Pancreas (tissue), 10 donors: ENCODE data around the gene SNN. TPM values are rescaled to one million over a fixed set of nuclear protein-coding genes. Genes with fewer than 3 reads are reported as not detected.
A peak's percentile ranks its signal among the peaks of the same experiment; 100 is the strongest.

Experiments used
- ATAC-seq, 4 donors: fragments of 200-7000 bp; cut with Tn5 transposase; one replicate each; pipeline versions ENCODE4 v1.8.0 to v1.9.1; 2020; ENCODE audit warnings: mild to moderate bottlenecking in 4 of 4, moderate library complexity in 4 of 4
- DNase-seq, 6 donors: peaks; one replicate each; pipeline ENCODE4 v3.0.0-alpha.2; 2020
- FAIRE-seq: peaks from 2 replicates; lab custom pipeline; 2012; peaks lifted over from hg19 to GRCh38; lab: Jason Lieb, UNC
- H3K27ac ChIP-seq, 4 donors: fragments of 200-600 bp; sonication (generic); 1 replicate in 3 of 4; 2 replicates in 1 of 4; pipeline versions ENCODE4 v1.5.0 to v1.8.0; 2020
- H3K27me3 ChIP-seq, 4 donors: fragments of 200-600 bp; one replicate each; pipeline ENCODE4 v1.8.0; 2021
- H3K36me3 ChIP-seq, 3 donors: fragments of 200-600 bp; sonication (generic) in 1 of 3; one replicate each; pipeline versions ENCODE4 v1.5.0 to v1.8.0; 2020 to 2021
- H3K4me1 ChIP-seq, 3 donors: fragments of 200-600 bp; one replicate each; pipeline ENCODE4 v1.8.0; 2021
- H3K4me3 ChIP-seq, 4 donors: fragments of 200-600 bp; sonication (generic) in 2 of 4; one replicate each; pipeline versions ENCODE4 v1.5.0 to v1.8.0; 2020 to 2021
- H3K9me3 ChIP-seq, 4 donors: fragments of 200-600 bp; one replicate each; pipeline ENCODE4 v1.8.0; 2021
- WGBS, 2 donors: extraction: QIAGEN DNeasy Blood & Tissue Kit; methylation state at CpG; one replicate each; pipeline ENCODE4 v1.1.7; 2013; 5-methylcytosine and 5-hydroxymethylcytosine counted together
- intact Hi-C, 3 donors: fragments of 100-400 bp; cut with DNase I; formaldehyde crosslinking; loops; one replicate each; pipeline versions ENCODE4 v1.11.1 to v1.14.2; 2022
- polyA plus RNA-seq, 2 donors: library from polyadenylated mRNA; stranded (reverse); fragments of 200-250 nt; gene quantifications; one replicate each; pipeline ENCODE4 v1.2.3, GENCODE V29; 2013
- total RNA-seq, 6 donors: library from RNA; stranded (reverse); fragmentation: NEBNext Ultra II Directional in 4 of 6; extraction: Animal tissue kit (Norgen Biotek cat#: 25700) in 4 of 6; gene quantifications; one replicate each; pipeline versions ENCODE4 v1.2.1 to v1.2.4, GENCODE V29; 2021 to 2023
- TF ChIP-seq, protein P1 (sequence below), 4 donors: fragments of 200-600 bp; sonication (generic) in 3 of 4; IDR thresholded peaks; one replicate each; pipeline versions ENCODE4 v1.5.0 to v1.8.0; 2021; ENCODE audit warnings: antibody characterized with exemption in 4 of 4
- donor health status: healthy with polysubstance abuse.
- donor health status: DM: no; HTN: no; CAD: no; lungs with moderate emphysema.
- donor health status: DM: no; HTN: no; CAD: no.
- donor health status: control.
- donor health status: control.
- donor health status: Bipolar disorder and iron deficiency.
- donor health status: DM: yes; HTN: yes; CAD: no.
- donor health status: DM: no; HTN: no; CAD: no.
- donor health status: DM: no; HTN: no; CAD: no.
- donor health status: DM: yes; HTN: yes; CAD: no.

The SNN gene
- total and polyA plus RNA-seq, 8 donors: 3.9 to 10.6 (median 4.5) TPM

DNA sequence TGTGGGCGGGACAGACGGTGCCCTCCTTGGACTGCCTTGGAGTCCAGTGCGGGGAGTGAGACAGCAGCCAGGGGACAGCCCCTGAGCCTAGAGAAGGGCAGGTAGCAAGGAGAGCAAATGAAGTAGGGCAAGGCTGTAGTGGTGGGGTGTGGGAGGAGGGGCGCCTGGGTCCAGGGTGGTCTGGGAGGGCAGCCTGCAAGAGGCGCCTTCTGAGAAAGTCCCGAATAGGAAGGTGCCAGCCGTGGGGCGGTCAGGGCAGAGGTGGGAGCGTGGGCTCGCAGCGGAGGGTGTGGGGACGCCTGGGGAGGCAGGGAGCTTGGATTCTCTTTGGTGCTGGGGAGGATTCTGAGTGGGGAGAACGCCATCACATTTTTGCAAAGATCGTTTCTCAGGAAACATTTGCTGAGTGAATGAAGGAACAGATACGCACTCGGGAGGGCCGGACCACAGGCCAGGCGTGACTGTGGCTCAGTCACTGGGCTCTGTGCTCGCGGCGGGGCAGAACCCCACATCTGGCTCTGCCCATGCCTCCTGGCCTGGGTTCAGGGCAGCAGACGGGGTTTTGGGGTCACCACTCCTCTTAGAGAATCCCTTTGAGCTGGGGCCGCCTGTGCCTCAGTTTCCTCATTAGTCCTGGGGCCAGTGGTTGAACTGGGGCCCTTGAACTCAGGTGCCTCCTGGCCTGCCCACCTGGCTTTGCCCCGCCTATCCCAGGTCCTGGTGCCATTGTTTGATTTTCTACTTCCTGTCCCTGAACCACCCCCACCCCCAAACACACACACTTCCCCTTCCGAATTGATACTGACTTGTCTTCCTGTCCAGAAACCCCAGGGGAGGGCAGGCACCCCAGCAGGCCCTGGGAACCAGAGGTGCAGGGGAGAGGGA lies 4.2 kb downstream of the SNN start:
- no peaks in the 10 kb centered on the region for H3K9me3 ChIP-seq
- DNase-seq (peak in 2 of 6 donors; percentile 29 to 33), ATAC-seq (no peak), FAIRE-seq (no peak)
- H3K4me3 ChIP-seq: no peak overlapping the region
- no peaks in the 10 kb centered on the region for H3K27me3 ChIP-seq
- intact Hi-C loops: no loop called here
- peaks cover 0 to 24% (median 10%) of the 10 kb centered on the region in 3 donors for H3K4me1 ChIP-seq
- peak overlapping the region in 1 of 4 donors; percentile 50 for H3K27ac ChIP-seq
- TF ChIP-seq, protein P1, sequence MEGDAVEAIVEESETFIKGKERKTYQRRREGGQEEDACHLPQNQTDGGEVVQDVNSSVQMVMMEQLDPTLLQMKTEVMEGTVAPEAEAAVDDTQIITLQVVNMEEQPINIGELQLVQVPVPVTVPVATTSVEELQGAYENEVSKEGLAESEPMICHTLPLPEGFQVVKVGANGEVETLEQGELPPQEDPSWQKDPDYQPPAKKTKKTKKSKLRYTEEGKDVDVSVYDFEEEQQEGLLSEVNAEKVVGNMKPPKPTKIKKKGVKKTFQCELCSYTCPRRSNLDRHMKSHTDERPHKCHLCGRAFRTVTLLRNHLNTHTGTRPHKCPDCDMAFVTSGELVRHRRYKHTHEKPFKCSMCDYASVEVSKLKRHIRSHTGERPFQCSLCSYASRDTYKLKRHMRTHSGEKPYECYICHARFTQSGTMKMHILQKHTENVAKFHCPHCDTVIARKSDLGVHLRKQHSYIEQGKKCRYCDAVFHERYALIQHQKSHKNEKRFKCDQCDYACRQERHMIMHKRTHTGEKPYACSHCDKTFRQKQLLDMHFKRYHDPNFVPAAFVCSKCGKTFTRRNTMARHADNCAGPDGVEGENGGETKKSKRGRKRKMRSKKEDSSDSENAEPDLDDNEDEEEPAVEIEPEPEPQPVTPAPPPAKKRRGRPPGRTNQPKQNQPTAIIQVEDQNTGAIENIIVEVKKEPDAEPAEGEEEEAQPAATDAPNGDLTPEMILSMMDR (IDR thresholded peaks at IDR 0.05): no peak
- WGBS, 2 donors: 84 to 88% methylated on average over 25 of the region's 25 CpGs
- H3K36me3 ChIP-seq: peaks cover 0 to 12% (median 6%) of the 10 kb centered on the region in 3 donors

DNA sequence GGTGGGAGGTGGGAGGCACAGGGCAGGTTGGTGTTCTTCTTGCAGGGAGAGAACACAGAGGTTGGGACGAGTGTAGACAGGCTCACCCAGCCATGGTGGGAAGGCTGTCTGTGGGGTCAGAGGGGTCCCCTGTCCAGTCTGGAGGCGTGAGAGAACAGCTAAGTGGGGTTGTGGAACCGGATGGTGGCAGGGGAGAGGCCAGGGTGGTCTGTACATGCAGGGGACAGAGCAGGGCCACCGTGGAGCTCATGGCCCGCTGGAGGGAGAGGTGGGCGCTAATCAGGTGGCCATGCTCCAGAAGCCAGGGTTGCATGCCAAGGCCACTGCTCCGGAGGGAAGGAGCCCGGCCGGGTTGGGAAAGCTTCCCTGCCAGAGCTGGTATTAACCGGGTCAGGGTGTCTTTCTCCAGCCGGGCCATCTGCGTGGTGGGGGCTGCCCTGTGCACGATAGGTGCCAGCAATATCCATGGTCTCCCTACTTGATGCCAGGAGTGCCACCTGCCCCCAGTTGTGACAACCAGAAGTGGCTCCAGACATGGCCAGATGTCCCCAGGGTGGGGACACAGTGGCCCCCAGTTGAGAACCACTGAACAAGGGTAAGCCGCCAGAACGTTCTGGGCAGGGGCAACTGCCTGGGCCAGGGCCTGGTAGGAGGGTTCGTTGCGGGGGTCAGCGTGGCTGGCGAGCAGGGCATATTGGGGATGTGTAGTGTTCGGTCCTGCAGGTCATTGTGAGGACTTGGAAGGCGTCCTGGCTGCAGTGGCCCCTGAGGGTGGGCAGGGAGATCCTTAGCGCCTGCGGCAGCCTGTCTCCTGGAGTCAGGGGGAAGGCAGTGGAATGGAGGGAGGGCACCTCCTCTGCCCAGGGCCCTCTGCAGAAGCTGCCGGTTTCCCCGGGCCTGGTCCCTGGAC lies 5.1 kb downstream of the SNN start:
- Histone ChIP-seq H3K36me3 (peaks cover 0 to 21% (median 11%) of the 10 kb centered on the region in 3 donors), H3K4me1 (peaks cover 0 to 24% (median 10%) of the 10 kb centered on the region in 3 donors), H3K9me3 (no peaks in the 10 kb centered on the region), H3K27me3 (no peaks in the 10 kb centered on the region), H3K4me3 (no peak overlapping the region), H3K27ac (peak overlapping the region in 1 of 4 donors; percentile 50)
- TF ChIP-seq, protein P1 (IDR thresholded peaks at IDR 0.05): no peak
- WGBS, 2 donors: 51 to 59% methylated on average over 25 of the region's 25 CpGs
- no peak for ATAC-seq
- DNase-seq: peak in 3 of 6 donors; percentile 37 to 81 (median 59)
- intact Hi-C loops: no loop called here
- FAIRE-seq: no peak

DNA sequence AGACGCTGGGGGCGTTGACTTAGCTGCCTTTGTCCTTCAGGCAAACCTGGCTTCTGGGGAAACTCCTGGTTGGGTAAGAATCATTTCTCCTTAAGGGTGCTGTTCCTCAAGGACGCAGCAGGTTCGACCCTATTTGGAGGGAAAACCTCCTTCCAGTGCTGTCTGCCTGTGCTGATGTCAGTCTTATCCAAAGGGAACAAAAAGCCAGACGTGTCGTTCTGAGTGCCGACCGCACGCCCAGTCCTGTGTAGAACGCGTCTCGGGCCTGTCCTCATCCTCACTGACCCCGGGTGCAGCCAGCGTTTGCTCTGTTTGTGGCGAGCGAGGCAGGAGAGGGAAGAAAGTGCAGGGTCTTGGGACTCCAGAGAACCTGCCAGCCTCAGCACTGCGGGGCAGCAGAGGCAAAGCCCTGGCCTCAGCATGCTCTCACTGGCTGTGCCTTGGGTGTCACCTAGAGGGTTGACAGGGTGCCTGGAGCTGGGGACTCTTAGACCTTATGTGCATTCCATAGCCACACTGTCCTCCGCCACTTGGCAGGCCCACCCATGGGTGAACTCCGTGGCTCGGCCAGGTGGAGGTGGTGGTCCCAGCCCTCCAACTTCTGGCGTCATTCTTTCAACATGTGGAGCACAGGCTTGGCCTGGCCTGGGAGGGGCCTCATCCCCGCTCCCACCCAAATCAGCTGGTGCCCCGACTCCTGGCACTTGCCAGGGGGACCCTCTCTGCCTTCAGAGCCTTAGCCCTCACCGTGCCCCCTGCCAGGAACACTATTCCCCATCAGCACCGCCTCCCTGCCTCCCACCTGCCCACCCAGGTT lies 6.0 kb downstream of the SNN start:
- H3K4me1 ChIP-seq: peaks cover 0 to 24% (median 10%) of the 10 kb centered on the region in 3 donors
- FAIRE-seq (no peak), ATAC-seq (no peak), DNase-seq (peak in 2 of 6 donors; percentile 33 to 56)
- H3K36me3 ChIP-seq: peaks cover 0 to 29% (median 14%) of the 10 kb centered on the region in 3 donors
- no peak overlapping the region for H3K27ac ChIP-seq
- intact Hi-C loops: no loop called here
- no peak overlapping the region for H3K4me3 ChIP-seq
- no peaks in the 10 kb centered on the region for H3K27me3 ChIP-seq
- no peaks in the 10 kb centered on the region for H3K9me3 ChIP-seq
- 87 to 89% methylated on average over 25 of the region's 25 CpGs for WGBS, 2 donors
- TF ChIP-seq, protein P1 (IDR thresholded peaks at IDR 0.05): no peak

DNA sequence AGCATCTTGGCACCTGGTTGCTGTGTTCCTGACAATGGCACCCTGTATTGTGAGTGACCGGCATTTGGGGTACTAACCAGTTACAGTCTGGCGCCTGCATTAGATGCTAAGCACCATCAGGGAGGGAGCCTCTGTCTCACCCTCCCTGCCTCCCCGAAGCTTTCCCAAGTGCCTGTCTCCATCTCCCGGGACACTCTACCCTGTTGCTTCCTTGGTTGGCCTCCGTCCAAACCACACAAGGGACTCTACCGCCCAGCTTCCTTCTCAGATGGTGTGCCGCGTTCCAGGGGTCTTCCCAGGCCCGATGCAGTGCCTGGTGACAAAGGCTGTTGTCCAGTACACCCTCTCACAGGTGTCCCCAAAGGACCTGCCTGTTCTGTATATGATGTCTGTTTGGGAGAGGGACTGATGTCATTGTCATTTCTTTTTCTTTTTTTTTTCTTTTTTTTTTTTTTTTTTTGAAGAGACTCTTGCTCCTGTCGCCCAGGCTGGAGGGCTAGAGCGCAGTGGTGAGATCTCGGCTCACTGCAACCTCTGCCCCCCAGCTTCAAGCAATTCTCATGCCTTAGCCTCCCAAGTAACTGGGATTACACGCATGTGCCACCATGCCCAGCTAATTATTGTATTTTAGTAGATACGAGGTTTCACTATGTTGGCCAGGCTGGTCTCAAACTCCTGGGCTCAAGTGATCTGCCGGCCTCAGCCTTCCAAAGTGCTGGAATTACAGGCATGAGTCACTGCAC lies 6.7 kb downstream of the SNN start:
- no peak for FAIRE-seq
- Histone ChIP-seq H3K9me3 (no peaks in the 10 kb centered on the region), H3K27me3 (no peaks in the 10 kb centered on the region), H3K27ac (peak overlapping the region in 3 of 4 donors; percentile 27 to 62 (median 61)), H3K36me3 (peaks cover 0 to 37% (median 20%) of the 10 kb centered on the region in 3 donors), H3K4me3 (no peak overlapping the region), H3K4me1 (peaks cover 0 to 25% (median 10%) of the 10 kb centered on the region in 3 donors)
- 51 to 60% methylated on average over 15 of the region's 15 CpGs for WGBS, 2 donors
- TF ChIP-seq, protein P1 (IDR thresholded peaks at IDR 0.05): no peak
- intact Hi-C loops: no loop called here
- peak in 2 of 4 donors; percentile 1 to 3 for ATAC-seq
- peak in 2 of 6 donors; percentile 47 to 65 for DNase-seq
